Uterus (tissue), 4 donors: Measurements from ENCODE around the gene SLC35E1. TPM values are rescaled to one million over a fixed set of nuclear protein-coding genes. Genes with fewer than 3 reads are reported as not detected.

Source experiments
- DNase-seq, 2 donors: peaks; one replicate each; pipeline ENCODE4 v3.0.0-alpha.2; 2019 to 2020
- H3K27ac ChIP-seq, 2 donors: fragments of 200-600 bp; sonication (generic); 1 replicate in 1 of 2; 2 replicates in 1 of 2; pipeline ENCODE4 v1.5.1; 2016 to 2018
- H3K27me3 ChIP-seq, 2 donors: fragments of 200-600 bp; sonication (generic); one replicate each; pipeline ENCODE4 v1.5.1; 2018 to 2019; ENCODE audit warnings: control low read depth in 1 of 2
- H3K36me3 ChIP-seq, 2 donors: fragments of 200-600 bp; sonication (generic); one replicate each; pipeline ENCODE4 v1.5.1; 2019; ENCODE audit warnings: control low read depth in 1 of 2
- H3K4me1 ChIP-seq, 2 donors: fragments of 200-600 bp; sonication (generic); one replicate each; pipeline ENCODE4 v1.5.1; 2018 to 2019; ENCODE audit warnings: control low read depth in 1 of 2
- H3K4me3 ChIP-seq, 2 donors: fragments of 200-600 bp; sonication (generic); 1 replicate in 1 of 2; 2 replicates in 1 of 2; pipeline ENCODE4 v1.5.1; 2018 to 2019; ENCODE audit warnings: mild to moderate bottlenecking in 1 of 2
- H3K9me3 ChIP-seq, 2 donors: fragments of 200-600 bp; sonication (generic); one replicate each; pipeline ENCODE4 v1.5.1; 2019; ENCODE audit warnings: control low read depth in 1 of 2
- POLR2A ChIP-seq, 2 donors: fragments of 450-650 bp; IDR thresholded peaks; one replicate each; pipeline ENCODE4 v1.6.1; 2016; ENCODE audit warnings: antibody characterized with exemption in 2 of 2, mild to moderate bottlenecking in 1 of 2, moderate library complexity in 1 of 2
- intact Hi-C: fragments of 100-400 bp; cut with DNase I; formaldehyde crosslinking; loops from one replicate; pipeline ENCODE4 v1.15.1; 2023; ENCODE audit warnings: low total_unique reads
- total RNA-seq, 4 donors: library from RNA; depleted of rRNA in 3 of 4; stranded (reverse); fragments of >200 nt in 3 of 4; gene quantifications; one replicate each; pipeline versions ENCODE4 v1.1.0 to v1.2.4, GENCODE V29; 2014 to 2023
- TF ChIP-seq, protein P1 (sequence below), 4 experiments: fragments of 200-600 bp in 2 of 4; fragments of 450-650 bp in 2 of 4; sonication (generic) in 2 of 4; IDR thresholded peaks; one replicate each; pipeline ENCODE4 v1.5.1; 2016 to 2019; ENCODE audit warnings: antibody characterized with exemption in 4 of 4, mild to moderate bottlenecking in 2 of 4, moderate library complexity in 1 of 4
- donor health status: DM: yes; HTN: yes; CAD: no.

SLC35E1 gene
- total RNA-seq, 4 donors from 2014 or later, result 10.2 to 39.8 (median 19.8) TPM

- intact Hi-C loops, result no loop called here
- Histone ChIP-seq H3K4me3 (no peak overlapping the region), H3K9me3 (no peaks in the 10 kb centered on the region), H3K27ac (peak overlapping the region in 1 of 2 donors; percentile 33), H3K4me1 (no peaks in the 10 kb centered on the region), H3K36me3 (no peaks in the 10 kb centered on the region), H3K27me3 (no peaks in the 10 kb centered on the region)
- DNase-seq, result no peak
- TF ChIP-seq POLR2A (IDR thresholded peaks at IDR 0.05), result no peak
- TF ChIP-seq, protein P1, sequence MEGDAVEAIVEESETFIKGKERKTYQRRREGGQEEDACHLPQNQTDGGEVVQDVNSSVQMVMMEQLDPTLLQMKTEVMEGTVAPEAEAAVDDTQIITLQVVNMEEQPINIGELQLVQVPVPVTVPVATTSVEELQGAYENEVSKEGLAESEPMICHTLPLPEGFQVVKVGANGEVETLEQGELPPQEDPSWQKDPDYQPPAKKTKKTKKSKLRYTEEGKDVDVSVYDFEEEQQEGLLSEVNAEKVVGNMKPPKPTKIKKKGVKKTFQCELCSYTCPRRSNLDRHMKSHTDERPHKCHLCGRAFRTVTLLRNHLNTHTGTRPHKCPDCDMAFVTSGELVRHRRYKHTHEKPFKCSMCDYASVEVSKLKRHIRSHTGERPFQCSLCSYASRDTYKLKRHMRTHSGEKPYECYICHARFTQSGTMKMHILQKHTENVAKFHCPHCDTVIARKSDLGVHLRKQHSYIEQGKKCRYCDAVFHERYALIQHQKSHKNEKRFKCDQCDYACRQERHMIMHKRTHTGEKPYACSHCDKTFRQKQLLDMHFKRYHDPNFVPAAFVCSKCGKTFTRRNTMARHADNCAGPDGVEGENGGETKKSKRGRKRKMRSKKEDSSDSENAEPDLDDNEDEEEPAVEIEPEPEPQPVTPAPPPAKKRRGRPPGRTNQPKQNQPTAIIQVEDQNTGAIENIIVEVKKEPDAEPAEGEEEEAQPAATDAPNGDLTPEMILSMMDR (IDR thresholded peaks at IDR 0.05), result no peak
These were observed 6.1 kb downstream of the SLC35E1 start for GRCh38 chr19:16566161-16566560.

GRCh38 chr19:16564842-16565241 lies 7.4 kb downstream of the SLC35E1 start:
- no peak for DNase-seq
- Histone ChIP-seq H3K27me3 (no peaks in the 10 kb centered on the region), H3K9me3 (no peaks in the 10 kb centered on the region), H3K4me1 (no peaks in the 10 kb centered on the region), H3K36me3 (no peaks in the 10 kb centered on the region), H3K27ac (no peak overlapping the region), H3K4me3 (no peak overlapping the region)
- intact Hi-C loops, result no loop called here
- TF ChIP-seq, protein P1 (IDR thresholded peaks at IDR 0.05), result no peak
- no peak for TF ChIP-seq POLR2A (IDR thresholded peaks at IDR 0.05)

GRCh38 chr19:16562608-16563025 lies 9.6 kb downstream of the SLC35E1 start:
- no peak overlapping the region for H3K27ac ChIP-seq
- no peaks in the 10 kb centered on the region for H3K4me1 ChIP-seq
- no peak overlapping the region for H3K4me3 ChIP-seq
- intact Hi-C loops, result no loop called here
- no peaks in the 10 kb centered on the region for H3K36me3 ChIP-seq
- DNase-seq, result no peak
- no peaks in the 10 kb centered on the region for H3K9me3 ChIP-seq
- no peaks in the 10 kb centered on the region for H3K27me3 ChIP-seq
- TF ChIP-seq POLR2A (IDR thresholded peaks at IDR 0.05), result no peak
- TF ChIP-seq, protein P1 (IDR thresholded peaks at IDR 0.05), result no peak

- no peak for DNase-seq
- Histone ChIP-seq H3K4me3 (no peak overlapping the region), H3K36me3 (no peaks in the 10 kb centered on the region), H3K9me3 (no peaks in the 10 kb centered on the region), H3K4me1 (no peaks in the 10 kb centered on the region), H3K27me3 (no peaks in the 10 kb centered on the region), H3K27ac (no peak overlapping the region)
- TF ChIP-seq POLR2A (IDR thresholded peaks at IDR 0.05), result no peak
- TF ChIP-seq, protein P1 (IDR thresholded peaks at IDR 0.05), result no peak
- intact Hi-C loops, result no loop called here
These were observed 10.8 kb downstream of the SLC35E1 start for GRCh38 chr19:16561382-16561781.

GRCh38 chr19:16559780-16560276 lies 12.4 kb downstream of the SLC35E1 start:
- Histone ChIP-seq H3K27me3 (no peaks in the 10 kb centered on the region), H3K4me3 (no peak overlapping the region), H3K27ac (no peak overlapping the region), H3K9me3 (no peaks in the 10 kb centered on the region), H3K4me1 (no peaks in the 10 kb centered on the region), H3K36me3 (no peaks in the 10 kb centered on the region)
- intact Hi-C loops, result no loop called here
- TF ChIP-seq POLR2A (IDR thresholded peaks at IDR 0.05), result no peak
- TF ChIP-seq, protein P1 (IDR thresholded peaks at IDR 0.05), result no peak
- no peak for DNase-seq
